NCI-H2081 (cell line): Measurements from ENCODE around the gene REEP1.

Source experiments
- DNase-seq, 2 experiments: peaks; one replicate each; lab custom pipeline; 2025; lab: John Stamatoyannopoulos, UW

The REEP1 gene

GRCh38 chr2:86195808-86196387 lies 141.5 kb downstream of the REEP1 start:
- DNase-seq, result no peak

GRCh38 chr2:86195055-86195807 lies 142.2 kb downstream of the REEP1 start, which contains the start of gene IMMT:
Gene IMMT, minus strand, starts transcription at chr2:86195462. Its CDS starts 80 bp downstream, at chr2:86195382.
- DNase-seq, result peak; percentile 96 to 97

GRCh38 chr2:86194751-86195054 lies 142.7 kb downstream of the REEP1 start:
- no peak for DNase-seq

- DNase-seq, result peak; percentile 4 to 5
Measured at GRCh38 chr2:86193901-86194567, 143.4 kb downstream of the REEP1 start.

- no peak for DNase-seq
Measured at GRCh38 chr2:86189782-86190416, 147.5 kb downstream of the REEP1 start.

- no peak for DNase-seq
Measured at GRCh38 chr2:86186431-86186830, 151.0 kb downstream of the REEP1 start.

- no peak for DNase-seq
Measured at GRCh38 chr2:86185517-86186212, 151.8 kb downstream of the REEP1 start.

- DNase-seq, result no peak
Measured at GRCh38 chr2:86176597-86176996, 160.8 kb downstream of the REEP1 start.

GRCh38 chr2:86175828-86176227 lies 161.6 kb downstream of the REEP1 start:
- DNase-seq, result no peak

GRCh38 chr2:86174445-86174844 lies 163.0 kb downstream of the REEP1 start:
- DNase-seq, result no peak

GRCh38 chr2:86172610-86173009 lies 164.8 kb downstream of the REEP1 start:
- DNase-seq, result no peak

GRCh38 chr2:86171295-86171694 lies 166.1 kb downstream of the REEP1 start:
- peak in 1 of 2 experiments; percentile 1 for DNase-seq

GRCh38 chr2:86170449-86170848 lies 167.0 kb downstream of the REEP1 start:
- DNase-seq, result no peak
